Brain microvascular endothelial cell (primary cell): ENCODE data around the gene PLEKHA6.

Source experiments
- DNase-seq: peaks from one replicate; pipeline ENCODE4 v3.0.0-alpha.2; 2020
- H3K27ac ChIP-seq: fragments of 250-450 bp; sonication (Bioruptor Pico); 2 replicates; pipeline ENCODE4 v1.5.1; 2020; ENCODE audit warnings: mild to moderate bottlenecking, moderate library complexity
- H3K27me3 ChIP-seq: fragments of 250-450 bp; sonication (Bioruptor Pico); replicated peaks from 2 replicates; pipeline ENCODE4 v1.5.1; 2020; ENCODE audit warnings: mild to moderate bottlenecking
- H3K36me3 ChIP-seq: fragments of 250-450 bp; sonication (Bioruptor Pico); replicated peaks from 2 replicates; pipeline ENCODE4 v1.5.1; 2020; ENCODE audit warnings: mild to moderate bottlenecking
- H3K4me3 ChIP-seq: 2 replicates; pipeline ENCODE4 v1.5.1; 2011; ENCODE audit warnings: low read depth, mild to moderate bottlenecking, control low read depth, low read length, moderate library complexity
- in situ Hi-C: cut with HindIII; loops from 2 replicates; pipeline ENCODE4 v1.10.0; 2017; ENCODE audit warnings: low sequenced_read_pairs, low pct_ligation_motif_present
- TF ChIP-seq, protein P1 (sequence below): IDR thresholded peaks from 2 replicates; pipeline ENCODE4 v1.5.1; 2011; ENCODE audit warnings: low read depth, mild to moderate bottlenecking, moderate library complexity, low read length, control low read depth, inconsistent platforms; ENCODE audit errors: missing control alignments

PLEKHA6 gene

DNA sequence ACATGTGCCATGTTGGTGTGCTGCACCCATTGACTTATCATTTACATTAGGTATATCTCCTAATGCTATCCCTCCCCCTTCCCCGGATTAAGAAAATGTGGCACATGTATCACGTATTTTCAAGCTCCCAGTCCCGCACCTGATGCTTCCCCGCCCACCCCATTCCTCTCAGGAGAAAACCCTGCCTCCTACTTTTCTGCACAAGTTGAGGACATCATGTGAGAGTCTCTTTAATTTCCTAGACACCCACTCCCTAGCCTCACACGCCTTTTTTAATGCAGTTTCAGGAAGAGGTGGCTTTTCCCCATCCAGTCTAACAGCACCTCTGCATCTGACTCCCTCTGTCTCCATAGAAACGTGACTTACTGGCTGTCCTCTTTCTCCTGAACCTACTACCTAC lies 87.8 kb downstream of the PLEKHA6 start:
- no peaks in the 10 kb centered on the region for H3K36me3 ChIP-seq
- no peak overlapping the region for H3K4me3 ChIP-seq
- peaks cover 8% of the 10 kb centered on the region for H3K27me3 ChIP-seq
- H3K27ac ChIP-seq: no peak overlapping the region
- no peak for DNase-seq
- in situ Hi-C loops: no loop called here
- TF ChIP-seq, protein P1, sequence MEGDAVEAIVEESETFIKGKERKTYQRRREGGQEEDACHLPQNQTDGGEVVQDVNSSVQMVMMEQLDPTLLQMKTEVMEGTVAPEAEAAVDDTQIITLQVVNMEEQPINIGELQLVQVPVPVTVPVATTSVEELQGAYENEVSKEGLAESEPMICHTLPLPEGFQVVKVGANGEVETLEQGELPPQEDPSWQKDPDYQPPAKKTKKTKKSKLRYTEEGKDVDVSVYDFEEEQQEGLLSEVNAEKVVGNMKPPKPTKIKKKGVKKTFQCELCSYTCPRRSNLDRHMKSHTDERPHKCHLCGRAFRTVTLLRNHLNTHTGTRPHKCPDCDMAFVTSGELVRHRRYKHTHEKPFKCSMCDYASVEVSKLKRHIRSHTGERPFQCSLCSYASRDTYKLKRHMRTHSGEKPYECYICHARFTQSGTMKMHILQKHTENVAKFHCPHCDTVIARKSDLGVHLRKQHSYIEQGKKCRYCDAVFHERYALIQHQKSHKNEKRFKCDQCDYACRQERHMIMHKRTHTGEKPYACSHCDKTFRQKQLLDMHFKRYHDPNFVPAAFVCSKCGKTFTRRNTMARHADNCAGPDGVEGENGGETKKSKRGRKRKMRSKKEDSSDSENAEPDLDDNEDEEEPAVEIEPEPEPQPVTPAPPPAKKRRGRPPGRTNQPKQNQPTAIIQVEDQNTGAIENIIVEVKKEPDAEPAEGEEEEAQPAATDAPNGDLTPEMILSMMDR: no peak

DNA sequence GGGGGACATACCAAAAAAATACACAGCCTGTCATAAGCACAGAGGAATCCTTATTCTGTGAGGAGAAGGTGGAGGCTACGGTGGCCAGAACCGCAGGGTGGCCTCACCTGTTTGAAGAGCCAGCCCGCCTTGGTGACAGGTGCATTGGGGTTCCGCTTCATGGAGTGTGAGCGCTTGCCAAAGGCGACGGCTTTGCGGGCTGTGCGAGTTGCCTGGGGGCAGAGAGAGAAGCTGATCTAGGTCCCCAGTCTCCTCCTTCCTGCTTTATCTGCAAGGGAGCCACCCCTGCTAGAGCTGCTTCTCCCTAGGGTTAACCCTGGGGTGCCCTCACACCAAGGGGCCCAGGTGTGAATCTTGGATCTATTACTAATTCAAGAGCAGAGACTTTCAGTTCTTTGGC lies 91.6 kb downstream of the PLEKHA6 start:
- in situ Hi-C loops: no loop called here
- peaks cover 13% of the 10 kb centered on the region for H3K27me3 ChIP-seq
- no peak overlapping the region for H3K4me3 ChIP-seq

DNA sequence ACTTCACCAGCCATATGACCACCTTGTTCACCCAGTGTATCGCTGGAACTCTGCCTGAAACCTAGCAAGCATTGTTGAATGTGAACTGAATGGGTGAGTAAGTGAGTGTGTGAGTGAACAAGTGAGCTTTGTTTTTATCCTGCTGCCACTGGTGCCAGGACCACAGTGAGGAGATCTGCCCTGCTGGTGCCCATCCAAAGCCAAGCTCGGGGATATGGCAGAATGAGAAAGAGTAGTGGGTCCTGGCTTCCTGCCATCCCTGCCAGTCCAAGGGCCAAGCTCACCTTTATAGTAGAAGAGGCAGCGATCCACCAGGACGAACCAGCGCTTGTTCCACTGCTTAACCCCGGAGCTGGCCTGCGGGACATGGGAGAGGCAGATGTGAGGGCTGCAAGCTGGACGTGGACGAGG lies 92.5 kb downstream of the PLEKHA6 start:
- no peaks in the 10 kb centered on the region for H3K36me3 ChIP-seq
- in situ Hi-C loops: no loop called here

More for the DNA sequence above, 91.6 kb downstream of the PLEKHA6 start:
- TF ChIP-seq, protein P1: no peak
- DNase-seq: no peak
- Histone ChIP-seq H3K27ac (no peak overlapping the region), H3K36me3 (no peaks in the 10 kb centered on the region)

DNA sequence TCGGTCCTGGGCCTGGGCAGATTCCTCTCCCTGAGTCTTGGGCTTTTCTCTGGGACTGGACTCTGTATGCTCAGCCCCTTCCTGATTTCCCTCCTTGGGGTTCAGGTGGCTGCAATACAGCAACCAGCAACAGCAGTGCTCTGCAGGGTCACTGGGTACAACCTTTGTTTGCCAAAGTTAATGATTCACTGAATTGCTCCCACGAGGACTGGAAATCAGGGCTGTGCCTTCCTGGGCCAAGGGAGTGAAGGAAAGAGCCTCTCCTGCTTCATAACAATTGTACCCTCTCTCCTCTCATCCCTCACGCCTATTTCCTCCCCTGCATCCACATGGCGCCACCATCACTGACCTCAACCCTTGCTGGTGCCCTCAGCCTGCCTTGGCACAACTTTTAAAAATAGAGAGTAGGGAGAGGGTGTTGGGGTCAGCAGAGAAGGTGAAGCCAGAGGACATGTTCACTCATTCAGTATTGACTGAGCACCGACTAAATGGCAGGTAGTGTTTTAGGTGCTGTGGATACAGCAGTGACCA lies 93.2 kb downstream of the PLEKHA6 start:
- Histone ChIP-seq H3K27ac (no peak overlapping the region), H3K27me3 (peaks cover 15% of the 10 kb centered on the region), H3K4me3 (no peak overlapping the region), H3K36me3 (no peaks in the 10 kb centered on the region)
- in situ Hi-C loops: no loop called here
- TF ChIP-seq, protein P1: no peak
- no peak for DNase-seq

More for the DNA sequence above, 92.5 kb downstream of the PLEKHA6 start:
- TF ChIP-seq, protein P1: no peak
- no peak overlapping the region for H3K27ac ChIP-seq
- H3K4me3 ChIP-seq: no peak overlapping the region
- peaks cover 15% of the 10 kb centered on the region for H3K27me3 ChIP-seq
- DNase-seq: no peak

DNA sequence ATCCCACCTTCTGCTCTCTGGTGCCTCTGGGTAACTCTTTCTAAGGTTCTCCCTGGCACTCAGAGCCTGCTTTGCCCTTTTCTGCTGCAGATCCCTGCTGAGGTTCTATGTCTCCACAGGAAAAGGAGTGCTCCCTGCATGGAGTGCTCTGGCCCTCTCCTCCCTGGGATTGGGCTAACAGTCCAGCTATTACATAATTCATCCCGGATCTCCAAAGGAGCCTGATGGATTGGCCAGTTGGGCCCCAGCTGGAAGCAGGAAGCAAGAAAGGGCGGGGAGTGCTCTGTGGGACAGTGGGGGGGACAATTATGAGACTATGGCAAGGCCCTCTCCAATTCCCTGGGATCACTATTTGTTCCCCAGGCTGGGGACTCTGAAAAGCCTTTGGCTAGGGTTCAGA lies 94.1 kb downstream of the PLEKHA6 start:
- no peak for DNase-seq
- in situ Hi-C loops: no loop called here
- TF ChIP-seq, protein P1: no peak
- Histone ChIP-seq H3K36me3 (no peaks in the 10 kb centered on the region), H3K27ac (no peak overlapping the region), H3K27me3 (peaks cover 15% of the 10 kb centered on the region), H3K4me3 (no peak overlapping the region)

DNA sequence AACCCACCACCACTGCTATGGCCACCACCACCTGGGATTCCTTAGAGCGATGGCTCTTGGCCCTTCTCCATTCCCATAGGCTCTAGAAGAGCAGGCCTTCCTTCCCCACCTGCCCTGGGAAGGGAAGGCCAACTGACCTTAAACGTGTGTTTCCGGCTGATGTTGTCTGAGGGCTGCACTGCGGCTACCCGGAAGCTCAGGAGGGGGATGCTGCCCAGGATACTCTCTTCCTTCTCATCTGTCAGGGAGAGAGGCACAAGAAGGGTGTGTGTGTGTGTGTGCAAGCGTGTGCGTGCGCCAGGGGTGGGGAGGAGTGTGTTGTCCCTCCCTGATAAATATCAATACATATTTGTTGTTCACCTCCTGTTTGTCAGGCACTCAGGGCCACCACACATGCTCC lies 94.9 kb downstream of the PLEKHA6 start:
- no peak for DNase-seq
- Histone ChIP-seq H3K27me3 (peaks cover 15% of the 10 kb centered on the region), H3K4me3 (no peak overlapping the region), H3K27ac (no peak overlapping the region), H3K36me3 (no peaks in the 10 kb centered on the region)
- TF ChIP-seq, protein P1: no peak
- in situ Hi-C loops: no loop called here
